ENCODE results near the gene N4BP3.

Gene N4BP3

GRCh38 chr5:178094345-178094744, 19.0 kb upstream of the N4BP3 start:
- H3K4me3 ChIP-seq (ENCODE audit: low read depth, low read length) = no peak overlapping the region
- ChIA-PET POLR2A (no interaction called here), CTCF (no interaction called here)
- TF ChIP-seq CTCF (IDR thresholded peaks at IDR 0.05; ENCODE audit: insufficient read depth, low read length, missing control alignments) = no peak
- no peak for DNase-seq (ENCODE audit: low read depth, low spot score)

- POLR2A ChIA-PET = no interaction called here
- no peak overlapping the region for H3K4me3 ChIP-seq (ENCODE audit: low read depth, low read length)
- no peak for TF ChIP-seq CTCF (IDR thresholded peaks at IDR 0.05; ENCODE audit: insufficient read depth, low read length, missing control alignments)
- no peak for DNase-seq (ENCODE audit: low read depth, low spot score)
- CTCF ChIA-PET = no interaction called here
Measured at GRCh38 chr5:178098685-178099084, 14.6 kb upstream of the N4BP3 start.

GRCh38 chr5:178103612-178104011, 9.7 kb upstream of the N4BP3 start:
- CTCF ChIA-PET = no interaction called here

GRCh38 chr5:178104492-178104891, 8.8 kb upstream of the N4BP3 start:
- ChIA-PET POLR2A (no interaction called here), CTCF (no interaction called here)
- no peak for DNase-seq (ENCODE audit: low read depth, low spot score)
- no peak for TF ChIP-seq CTCF (IDR thresholded peaks at IDR 0.05; ENCODE audit: insufficient read depth, low read length, missing control alignments)
- no peak overlapping the region for H3K4me3 ChIP-seq (ENCODE audit: low read depth, low read length)

More at GRCh38 chr5:178103612-178104011, 9.7 kb upstream of the N4BP3 start:
- H3K4me3 ChIP-seq (ENCODE audit: low read depth, low read length) = no peak overlapping the region
- no peak for DNase-seq (ENCODE audit: low read depth, low spot score)
- POLR2A ChIA-PET = no interaction called here
- no peak for TF ChIP-seq CTCF (IDR thresholded peaks at IDR 0.05; ENCODE audit: insufficient read depth, low read length, missing control alignments)

DNA sequence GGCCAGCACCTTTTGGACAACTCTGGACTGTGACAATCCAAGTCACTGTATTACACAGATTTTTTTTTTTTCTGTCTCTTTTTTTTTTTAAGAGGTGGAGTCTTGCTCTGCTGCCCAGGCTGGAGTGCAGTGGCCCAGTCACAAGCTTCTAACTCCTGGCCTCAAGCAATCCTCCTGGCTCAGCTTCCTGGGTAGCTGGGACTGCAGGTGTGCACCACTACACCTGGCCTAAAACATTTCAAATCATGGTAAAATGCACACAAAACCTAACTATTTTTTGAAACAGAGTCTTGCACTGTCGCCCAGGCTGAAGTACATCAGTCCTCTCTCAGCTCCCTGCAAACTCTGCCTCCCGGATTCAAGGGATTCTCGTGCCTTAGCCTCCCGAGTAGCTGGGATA, 7.2 kb upstream of the N4BP3 start:
- TF ChIP-seq CTCF (IDR thresholded peaks at IDR 0.05; ENCODE audit: insufficient read depth, low read length, missing control alignments) = no peak
- ChIA-PET POLR2A (no interaction called here), CTCF (interaction anchor here (0.6 to 1.4 kb wide), 3 partner anchors 30 to 45 kb away, joined by 3 read pairs; no protein-coding TSS in a partner anchor)
- DNase-seq (ENCODE audit: low read depth, low spot score) = no peak
- no peak overlapping the region for H3K4me3 ChIP-seq (ENCODE audit: low read depth, low read length)

- H3K4me3 ChIP-seq (ENCODE audit: low read depth, low read length) = no peak overlapping the region
- POLR2A ChIA-PET = no interaction called here
- CTCF ChIA-PET = interaction anchor here (0.9 to 1.4 kb wide), 2 partner anchors 30 to 46 kb away, joined by 3 read pairs; no protein-coding TSS in a partner anchor
- no peak for DNase-seq (ENCODE audit: low read depth, low spot score)
- no peak for TF ChIP-seq CTCF (IDR thresholded peaks at IDR 0.05; ENCODE audit: insufficient read depth, low read length, missing control alignments)
Measured at GRCh38 chr5:178106556-178107239, 6.6 kb upstream of the N4BP3 start.

Data from AG04449 (cell line).